DMS114 treated with DMSO at 0.1 percent for 48 hours (cell line): ENCODE results near the gene CATSPER2.
"Not testable (repeated sequence)": the region's sequence is repeated elsewhere in the genome, so short reads cannot be mapped to it uniquely, and the experiment has no call there.

Source experiments
- DNase-seq: peaks from one replicate; lab custom pipeline; 2025; ENCODE audit not compliant: unreplicated experiment; lab: John Stamatoyannopoulos, UW

CATSPER2 gene

GRCh38 chr15:43593328-43594190 is 55.1 kb downstream of the CATSPER2 start, which contains the start of gene CKMT1B:
Gene CKMT1B (plus strand): TSS chr15:43594027. CDS start chr15:43594219, 192 bp downstream.
- DNase-seq: not testable (repeated sequence)

- DNase-seq: not testable (repeated sequence)
Observed at GRCh38 chr15:43592841-43593240, 55.8 kb downstream of the CATSPER2 start.

GRCh38 chr15:43589778-43590466 is 58.7 kb downstream of the CATSPER2 start, which contains the start of gene PPIP5K1:
Gene PPIP5K1 (minus strand): TSS chr15:43590208. CDS start chr15:43584504, 5,704 bp downstream.
- not testable (repeated sequence) for DNase-seq
